AG04449 (cell line): Measurements from ENCODE around the gene TBX15.

ENCODE experiments used
- CTCF ChIA-PET: fragments of 350-600 bp; formaldehyde crosslinking; extraction: SDS; loops from one replicate; lab custom pipeline; 2021; ENCODE audit warnings: antibody characterized with exemption; lab: Yijun Ruan, JAX
- POLR2A ChIA-PET: fragments of 400-600, 350-600 bp; formaldehyde crosslinking; extraction: SDS; loops from one replicate; lab custom pipeline; 2020; ENCODE audit warnings: antibody characterized with exemption, inconsistent platforms; lab: Yijun Ruan, JAX
- DNase-seq: peaks from one replicate; pipeline ENCODE4 v3.0.0-alpha.2; 2010; ENCODE audit warnings: low read depth, low spot score
- H3K4me3 ChIP-seq: 2 replicates; pipeline ENCODE4 v1.5.1; 2011; ENCODE audit warnings: low read depth, mild to moderate bottlenecking, control low read depth, low read length
- TF ChIP-seq, protein P1 (sequence below): IDR thresholded peaks from one replicate; pipeline ENCODE4 v1.5.1; 2011; ENCODE audit warnings: mild to moderate bottlenecking, moderate library complexity, low read length, control low read depth, inconsistent platforms; ENCODE audit not compliant: insufficient read depth; ENCODE audit errors: missing control alignments

Gene TBX15

DNA sequence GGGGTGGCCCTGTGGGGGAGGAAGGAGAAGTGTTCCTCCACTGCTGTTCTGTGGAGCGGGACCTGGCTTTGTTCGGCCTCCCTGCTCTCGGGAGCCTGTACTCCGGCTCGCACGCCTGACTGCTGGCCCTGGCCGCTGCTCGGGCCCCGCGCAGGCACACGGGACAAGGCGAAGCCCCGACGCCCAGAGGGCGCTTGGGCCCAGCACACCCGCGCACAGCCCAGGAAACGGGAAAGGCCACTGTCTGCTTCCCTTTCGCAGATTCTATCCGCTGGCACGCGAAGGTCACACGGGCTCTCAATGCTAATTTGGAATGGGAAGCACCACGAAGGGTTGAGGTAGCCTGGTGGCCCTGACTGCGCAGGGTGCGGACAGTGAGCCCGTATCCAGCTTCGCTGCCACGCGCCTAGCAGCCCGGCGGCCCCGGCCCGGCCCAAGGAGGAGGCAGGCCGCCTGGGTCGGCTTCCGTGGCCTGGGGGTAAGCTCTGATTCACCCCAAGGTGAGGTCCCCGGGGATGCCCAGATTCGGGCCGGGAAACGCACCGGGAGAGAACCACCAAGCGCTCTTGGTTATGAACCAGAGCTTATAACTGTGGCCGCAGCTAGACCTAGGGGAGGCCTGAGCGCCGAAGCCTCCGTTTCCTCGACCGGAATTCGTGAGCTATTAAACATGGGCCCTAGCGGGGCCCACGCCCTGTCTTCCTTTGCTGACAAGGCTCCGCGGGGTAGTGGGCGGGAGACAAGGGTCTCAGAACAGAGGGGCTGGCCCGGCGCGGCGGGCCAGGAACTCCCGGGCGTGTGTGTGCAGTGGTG lies 19.7 kb upstream of the TBX15 start:
- DNase-seq: no peak
- CTCF ChIA-PET: interaction anchor here (0.6 to 1.9 kb wide), 19 partner anchors 8 to 861 kb away, joined by 3 to 13 read pairs (median 4); no protein-coding TSS in a partner anchor
- peak overlapping the region; percentile 45 for H3K4me3 ChIP-seq
- POLR2A ChIA-PET: interaction anchor here (0.6 to 1.4 kb wide), 2 partner anchors 21 to 133 kb away, joined by 3 read pairs; partner anchors contain the start of gene WARS2
- TF ChIP-seq, protein P1, sequence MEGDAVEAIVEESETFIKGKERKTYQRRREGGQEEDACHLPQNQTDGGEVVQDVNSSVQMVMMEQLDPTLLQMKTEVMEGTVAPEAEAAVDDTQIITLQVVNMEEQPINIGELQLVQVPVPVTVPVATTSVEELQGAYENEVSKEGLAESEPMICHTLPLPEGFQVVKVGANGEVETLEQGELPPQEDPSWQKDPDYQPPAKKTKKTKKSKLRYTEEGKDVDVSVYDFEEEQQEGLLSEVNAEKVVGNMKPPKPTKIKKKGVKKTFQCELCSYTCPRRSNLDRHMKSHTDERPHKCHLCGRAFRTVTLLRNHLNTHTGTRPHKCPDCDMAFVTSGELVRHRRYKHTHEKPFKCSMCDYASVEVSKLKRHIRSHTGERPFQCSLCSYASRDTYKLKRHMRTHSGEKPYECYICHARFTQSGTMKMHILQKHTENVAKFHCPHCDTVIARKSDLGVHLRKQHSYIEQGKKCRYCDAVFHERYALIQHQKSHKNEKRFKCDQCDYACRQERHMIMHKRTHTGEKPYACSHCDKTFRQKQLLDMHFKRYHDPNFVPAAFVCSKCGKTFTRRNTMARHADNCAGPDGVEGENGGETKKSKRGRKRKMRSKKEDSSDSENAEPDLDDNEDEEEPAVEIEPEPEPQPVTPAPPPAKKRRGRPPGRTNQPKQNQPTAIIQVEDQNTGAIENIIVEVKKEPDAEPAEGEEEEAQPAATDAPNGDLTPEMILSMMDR: no peak

DNA sequence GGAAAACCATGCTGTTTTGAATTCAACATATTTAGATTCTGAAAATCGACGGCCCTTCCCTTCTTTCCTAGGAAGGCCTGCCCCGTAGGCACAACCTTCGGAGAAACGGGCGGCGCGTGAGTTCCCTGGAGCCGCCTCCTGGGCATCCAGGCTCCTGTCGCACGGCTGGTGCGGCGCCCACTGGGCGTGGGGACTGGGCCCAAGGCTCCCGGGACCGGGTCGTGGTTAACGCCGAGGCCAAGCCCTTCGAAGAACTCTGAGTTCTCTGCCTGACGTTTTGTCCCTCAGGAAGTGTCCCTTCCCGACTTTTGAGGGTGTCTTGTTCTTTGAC lies 19.2 kb upstream of the TBX15 start:
- ChIA-PET POLR2A (no interaction called here), CTCF (interaction anchor here (1.1 to 1.8 kb wide), 4 partner anchors 13 to 41 kb away, joined by 3 to 13 read pairs (median 6); no protein-coding TSS in a partner anchor)
- H3K4me3 ChIP-seq: no peak overlapping the region

GRCh38 chr1:119006406-119007279 lies 18.5 kb upstream of the TBX15 start:
- TF ChIP-seq, protein P1: no peak
- CTCF ChIA-PET: interaction anchor here (1.1 kb wide), 1 partner anchor 34 kb away, joined by 3 read pairs; no protein-coding TSS in a partner anchor
- H3K4me3 ChIP-seq: no peak overlapping the region; the same call in 1 of the 2 replicates
- no peak for DNase-seq
- POLR2A ChIA-PET: no interaction called here

More for the DNA sequence above, 19.2 kb upstream of the TBX15 start:
- TF ChIP-seq, protein P1: no peak
- no peak for DNase-seq

DNA sequence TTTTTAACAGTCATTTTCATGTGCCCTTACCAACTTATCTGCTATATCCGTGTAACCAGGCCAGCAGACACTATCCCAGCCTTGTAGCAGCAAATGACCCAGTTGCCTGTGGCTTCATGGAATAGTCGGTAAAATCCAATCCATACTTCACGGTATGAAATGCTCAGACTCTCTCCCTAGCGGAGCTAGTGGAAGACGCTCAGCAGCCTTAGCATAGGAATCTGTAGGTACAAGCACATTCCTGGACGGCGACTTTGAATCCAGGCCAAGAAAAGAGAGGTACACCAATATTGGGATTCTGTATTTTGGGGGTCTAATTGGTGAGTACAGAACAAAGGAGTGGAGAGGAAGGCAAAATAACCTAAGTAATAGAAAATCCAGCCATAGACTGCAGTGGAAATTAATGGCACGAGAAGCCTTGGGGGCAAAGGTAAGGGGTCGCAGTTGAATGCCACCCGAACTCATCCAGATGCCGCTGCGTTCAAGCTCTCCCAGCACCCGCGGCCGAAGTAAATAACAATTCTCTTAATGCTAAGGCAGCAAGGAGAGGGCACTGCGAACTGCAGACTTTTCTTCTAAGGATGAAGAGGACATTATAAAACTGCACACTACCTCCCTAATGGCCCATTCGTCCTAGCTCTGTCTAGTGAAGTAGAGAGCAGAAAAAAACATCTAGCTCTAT lies 17.7 kb upstream of the TBX15 start:
- no peak overlapping the region for H3K4me3 ChIP-seq
- TF ChIP-seq, protein P1: no peak
- ChIA-PET CTCF (interaction anchor here (1.1 kb wide), 1 partner anchor 35 kb away, joined by 3 read pairs; no protein-coding TSS in a partner anchor), POLR2A (no interaction called here)
- DNase-seq: no peak

DNA sequence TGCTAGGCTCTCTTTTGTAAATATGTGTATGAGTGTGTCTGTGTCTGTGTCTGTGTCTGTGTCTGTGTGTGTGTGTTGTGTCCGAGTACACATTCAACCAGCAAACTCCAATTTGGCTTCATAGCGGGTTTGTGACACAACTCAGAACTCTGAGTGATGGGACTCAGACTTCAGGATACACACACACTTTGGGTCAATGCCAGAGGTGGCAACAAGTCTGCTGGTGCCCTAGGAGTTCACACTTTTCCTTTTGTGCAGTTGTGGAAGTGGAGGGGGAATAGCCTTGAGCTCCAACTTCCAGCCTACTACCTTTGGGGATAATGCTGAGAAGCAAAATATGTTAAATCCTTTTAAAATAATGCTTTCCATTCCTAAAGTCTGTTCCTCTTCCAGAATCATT lies 16.6 kb upstream of the TBX15 start:
- POLR2A ChIA-PET: no interaction called here
- no peak for DNase-seq
- H3K4me3 ChIP-seq: no peak overlapping the region
- TF ChIP-seq, protein P1: no peak
- CTCF ChIA-PET: no interaction called here
